Ecto neural progenitor cell (in vitro differentiated cells): ENCODE measurements around the gene TP53BP1.
A peak's percentile ranks its signal among the peaks of the same experiment; 100 is the strongest.
"Not testable (repeated sequence)": the region's sequence is repeated elsewhere in the genome, so short reads cannot be mapped to it uniquely, and the experiment has no call there.

Source experiments
- DNase-seq: peaks from one replicate; pipeline ENCODE4 v3.0.0-alpha.2; 2018; ENCODE audit warnings: low spot score

The TP53BP1 gene, protein sequence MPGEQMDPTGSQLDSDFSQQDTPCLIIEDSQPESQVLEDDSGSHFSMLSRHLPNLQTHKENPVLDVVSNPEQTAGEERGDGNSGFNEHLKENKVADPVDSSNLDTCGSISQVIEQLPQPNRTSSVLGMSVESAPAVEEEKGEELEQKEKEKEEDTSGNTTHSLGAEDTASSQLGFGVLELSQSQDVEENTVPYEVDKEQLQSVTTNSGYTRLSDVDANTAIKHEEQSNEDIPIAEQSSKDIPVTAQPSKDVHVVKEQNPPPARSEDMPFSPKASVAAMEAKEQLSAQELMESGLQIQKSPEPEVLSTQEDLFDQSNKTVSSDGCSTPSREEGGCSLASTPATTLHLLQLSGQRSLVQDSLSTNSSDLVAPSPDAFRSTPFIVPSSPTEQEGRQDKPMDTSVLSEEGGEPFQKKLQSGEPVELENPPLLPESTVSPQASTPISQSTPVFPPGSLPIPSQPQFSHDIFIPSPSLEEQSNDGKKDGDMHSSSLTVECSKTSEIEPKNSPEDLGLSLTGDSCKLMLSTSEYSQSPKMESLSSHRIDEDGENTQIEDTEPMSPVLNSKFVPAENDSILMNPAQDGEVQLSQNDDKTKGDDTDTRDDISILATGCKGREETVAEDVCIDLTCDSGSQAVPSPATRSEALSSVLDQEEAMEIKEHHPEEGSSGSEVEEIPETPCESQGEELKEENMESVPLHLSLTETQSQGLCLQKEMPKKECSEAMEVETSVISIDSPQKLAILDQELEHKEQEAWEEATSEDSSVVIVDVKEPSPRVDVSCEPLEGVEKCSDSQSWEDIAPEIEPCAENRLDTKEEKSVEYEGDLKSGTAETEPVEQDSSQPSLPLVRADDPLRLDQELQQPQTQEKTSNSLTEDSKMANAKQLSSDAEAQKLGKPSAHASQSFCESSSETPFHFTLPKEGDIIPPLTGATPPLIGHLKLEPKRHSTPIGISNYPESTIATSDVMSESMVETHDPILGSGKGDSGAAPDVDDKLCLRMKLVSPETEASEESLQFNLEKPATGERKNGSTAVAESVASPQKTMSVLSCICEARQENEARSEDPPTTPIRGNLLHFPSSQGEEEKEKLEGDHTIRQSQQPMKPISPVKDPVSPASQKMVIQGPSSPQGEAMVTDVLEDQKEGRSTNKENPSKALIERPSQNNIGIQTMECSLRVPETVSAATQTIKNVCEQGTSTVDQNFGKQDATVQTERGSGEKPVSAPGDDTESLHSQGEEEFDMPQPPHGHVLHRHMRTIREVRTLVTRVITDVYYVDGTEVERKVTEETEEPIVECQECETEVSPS (N-terminal part only)

DNA sequence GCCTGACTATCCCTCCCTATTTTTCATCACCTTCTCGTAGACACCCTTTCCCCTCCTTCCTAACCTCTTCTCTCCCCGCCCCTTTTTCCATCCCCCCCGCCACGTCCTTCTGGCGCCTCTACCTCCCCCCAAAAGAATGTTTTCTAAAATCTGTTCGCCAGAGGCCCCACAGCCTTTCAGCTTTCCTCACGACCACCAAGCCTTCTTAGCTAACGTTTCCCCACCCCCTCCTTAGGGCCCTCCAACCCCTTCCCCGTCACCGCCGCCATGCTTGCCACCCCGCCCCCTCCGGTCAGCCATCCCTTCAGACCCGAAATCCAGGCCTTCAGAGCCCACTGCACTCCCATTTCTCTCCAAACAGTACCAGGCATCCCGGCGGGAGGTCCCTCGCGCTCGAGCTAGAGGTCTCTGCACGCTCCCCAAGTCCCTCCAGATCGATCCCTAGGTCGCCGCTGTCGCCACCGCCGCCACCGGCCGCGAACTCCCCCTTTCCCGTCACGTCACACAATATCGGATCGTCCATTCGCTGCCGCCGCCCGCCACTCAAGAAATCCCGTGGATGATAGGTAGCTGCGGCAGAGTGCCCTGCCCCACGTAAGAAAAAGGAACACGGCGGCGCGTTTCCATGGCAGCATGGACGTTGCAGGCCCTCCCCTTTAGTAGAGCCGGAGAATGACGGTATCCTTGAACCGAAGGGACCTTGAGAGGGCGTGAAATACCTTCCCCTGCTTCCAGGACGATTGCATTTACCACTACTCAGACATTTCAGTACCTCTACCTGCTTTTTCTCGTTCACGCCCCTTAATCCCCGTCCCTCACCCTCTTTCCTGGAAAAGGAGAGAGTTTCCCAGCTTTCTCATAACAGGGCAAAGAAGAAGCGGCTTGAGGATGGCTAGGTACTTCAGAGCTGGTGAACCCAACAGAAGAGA, at the start of gene TP53BP1:
Gene TP53BP1, minus strand, starts transcription at position 484 of the 929 bp plus-strand sequence. Its CDS starts 113 bp downstream, at position 371.
- DNase-seq = peak; percentile 97

DNA sequence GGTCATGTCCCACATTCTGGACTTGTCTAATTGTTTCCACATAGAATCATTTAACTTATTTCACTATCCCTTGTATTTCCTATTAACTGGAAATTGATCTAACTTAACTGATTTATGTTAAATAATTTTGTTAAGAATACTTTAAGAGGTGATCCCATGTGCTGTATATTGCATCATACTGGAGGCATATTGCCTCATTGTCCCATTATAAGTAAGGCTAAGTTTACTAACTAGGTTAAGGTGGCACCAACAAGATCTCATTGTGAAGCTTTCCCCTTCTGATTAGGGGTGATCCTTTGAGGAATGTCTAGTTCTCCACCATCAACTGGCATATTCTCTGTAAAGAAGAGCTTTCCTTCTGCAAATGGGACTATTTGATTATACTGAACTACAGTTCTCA, 48.8 kb upstream of the TP53BP1 start:
- DNase-seq = no peak

DNA sequence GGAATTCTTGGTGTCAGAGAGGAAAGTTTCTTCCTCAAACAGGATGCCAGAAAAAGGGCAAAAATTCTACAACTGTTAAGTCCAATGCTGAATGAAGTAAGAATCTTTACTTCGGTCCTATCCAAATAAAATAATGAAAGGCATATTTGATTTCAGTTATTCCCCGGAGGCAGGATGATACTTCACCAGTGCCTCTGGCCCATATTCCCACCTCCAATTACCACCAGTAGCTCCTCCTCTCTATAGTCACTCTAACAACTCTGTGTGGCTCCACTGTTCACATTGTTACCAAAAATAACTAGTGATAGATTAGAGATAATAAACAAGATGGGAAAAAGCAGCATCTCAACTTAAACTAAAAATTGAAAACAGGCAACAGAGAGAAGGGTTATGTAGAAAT, 45.1 kb upstream of the TP53BP1 start:
- no peak for DNase-seq

DNA sequence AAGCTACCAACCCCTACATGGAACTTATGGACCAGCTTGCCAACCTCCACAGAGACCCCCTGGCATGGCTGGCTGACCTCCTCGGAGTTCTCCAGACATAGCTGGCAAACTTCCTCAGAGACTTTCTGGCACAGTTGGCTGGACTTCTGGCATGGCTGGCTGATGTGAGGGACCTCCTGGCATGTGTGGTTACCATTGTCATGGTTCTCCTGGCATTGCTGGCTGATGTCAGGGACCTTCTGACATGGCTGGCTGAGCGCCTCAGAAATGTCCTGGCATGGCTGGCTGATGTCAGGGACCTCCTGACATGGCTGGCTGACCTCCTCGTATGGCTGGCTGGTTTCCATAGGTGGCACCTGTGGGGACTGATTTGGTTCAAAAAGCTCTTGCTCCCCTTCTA, 41.9 kb upstream of the TP53BP1 start:
- no peak for DNase-seq

DNA sequence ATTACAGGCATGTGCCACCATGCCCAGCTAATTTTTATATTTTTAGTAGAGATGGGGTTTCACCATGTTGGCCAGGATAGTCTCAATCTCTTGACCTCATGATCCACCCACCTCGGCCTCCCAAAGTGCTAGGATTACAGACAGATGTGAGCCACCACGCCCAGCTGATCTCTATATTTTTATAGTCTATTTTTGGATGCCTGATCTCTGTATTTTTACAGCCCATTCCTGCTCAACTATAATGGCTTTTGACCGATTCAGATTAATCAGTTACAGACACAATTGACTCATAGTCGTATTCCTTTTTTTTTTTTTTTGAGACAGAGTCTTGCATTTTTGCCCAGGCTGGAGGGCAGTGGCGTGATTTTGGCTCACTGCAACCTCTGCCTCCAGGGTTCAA, 39.9 kb upstream of the TP53BP1 start:
- DNase-seq = not testable (repeated sequence)

DNA sequence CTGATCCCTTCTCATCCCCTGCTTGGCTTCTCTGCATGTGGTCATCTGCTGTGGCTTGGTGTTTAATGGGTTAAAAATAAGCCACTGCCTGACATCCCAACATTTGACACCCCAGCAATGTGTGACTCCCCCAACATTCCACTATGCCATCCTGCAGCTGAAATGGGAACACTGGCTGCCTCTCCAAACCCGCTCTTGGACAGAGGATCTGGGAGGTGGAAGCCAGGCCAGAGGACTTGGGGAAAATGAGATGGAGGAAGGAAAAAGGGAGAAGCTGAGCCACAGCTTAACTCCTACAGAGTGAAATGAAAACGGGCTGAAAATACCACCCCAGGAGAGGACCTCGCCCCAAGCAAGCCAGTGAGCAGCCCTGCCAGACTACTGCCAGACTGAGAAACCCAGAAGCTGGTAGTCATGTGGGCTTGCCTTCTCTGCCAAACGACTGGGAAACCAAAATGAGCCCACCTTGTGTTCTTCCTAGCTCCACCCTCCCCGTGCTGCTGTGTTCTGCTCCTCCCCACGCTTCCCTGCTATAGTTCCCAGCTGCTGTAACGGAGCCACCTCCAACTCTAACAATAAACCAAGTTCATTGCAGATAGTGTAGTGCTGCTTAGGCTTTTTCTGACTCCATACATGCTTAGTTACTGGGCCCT, 38.2 kb upstream of the TP53BP1 start:
- DNase-seq = no peak

DNA sequence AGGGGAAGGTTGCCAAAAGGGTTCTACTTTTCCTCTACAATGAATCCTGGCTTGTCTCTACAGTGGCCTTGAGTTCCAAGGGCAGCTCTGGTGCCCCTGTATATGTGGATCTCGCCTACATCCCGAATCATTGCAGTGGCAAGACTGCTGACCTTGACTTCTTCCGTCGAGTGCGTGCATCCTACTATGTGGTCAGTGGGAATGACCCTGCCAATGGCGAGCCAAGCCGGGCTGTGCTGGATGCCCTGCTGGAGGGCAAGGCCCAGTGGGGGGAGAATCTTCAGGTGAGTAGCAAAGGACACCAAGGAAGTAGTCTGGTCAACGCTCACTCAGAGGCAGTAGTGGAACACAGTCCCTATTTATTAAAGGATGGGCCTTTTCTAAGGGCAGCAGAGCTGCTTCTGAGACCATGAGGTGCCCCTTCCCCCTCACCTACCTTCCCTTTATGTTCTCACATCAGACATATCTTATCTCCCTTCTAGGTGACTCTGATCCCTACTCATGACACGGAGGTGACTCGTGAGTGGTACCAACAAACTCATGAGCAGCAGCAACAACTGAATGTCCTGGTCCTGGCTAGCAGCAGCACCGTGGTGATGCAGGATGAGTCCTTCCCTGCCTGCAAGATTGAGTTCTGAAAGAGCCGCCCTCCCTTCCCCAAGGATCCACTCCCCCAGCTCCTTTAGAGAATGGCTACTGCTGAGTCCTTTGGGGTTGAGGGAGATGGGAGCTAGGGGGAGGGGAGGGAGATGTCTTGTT, 36.8 kb upstream of the TP53BP1 start:
- DNase-seq = no peak

DNA sequence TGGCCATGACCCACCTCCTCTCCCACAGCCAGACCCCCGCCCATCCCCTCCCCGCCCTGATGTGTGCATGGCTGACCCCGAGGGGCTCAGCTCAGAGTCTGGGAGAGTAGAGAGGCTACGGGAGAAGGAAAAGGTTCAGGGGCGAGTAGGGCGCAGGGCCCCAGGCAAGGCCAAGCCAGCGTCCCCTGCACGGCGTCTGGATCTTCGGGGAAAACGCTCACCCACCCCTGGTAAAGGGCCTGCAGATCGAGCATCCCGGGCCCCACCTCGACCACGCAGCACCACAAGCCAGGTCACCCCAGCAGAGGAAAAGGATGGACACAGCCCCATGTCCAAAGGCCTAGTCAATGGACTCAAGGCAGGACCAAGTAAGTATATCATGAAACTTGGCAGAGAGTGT, 36.2 kb upstream of the TP53BP1 start:
- no peak for DNase-seq

DNA sequence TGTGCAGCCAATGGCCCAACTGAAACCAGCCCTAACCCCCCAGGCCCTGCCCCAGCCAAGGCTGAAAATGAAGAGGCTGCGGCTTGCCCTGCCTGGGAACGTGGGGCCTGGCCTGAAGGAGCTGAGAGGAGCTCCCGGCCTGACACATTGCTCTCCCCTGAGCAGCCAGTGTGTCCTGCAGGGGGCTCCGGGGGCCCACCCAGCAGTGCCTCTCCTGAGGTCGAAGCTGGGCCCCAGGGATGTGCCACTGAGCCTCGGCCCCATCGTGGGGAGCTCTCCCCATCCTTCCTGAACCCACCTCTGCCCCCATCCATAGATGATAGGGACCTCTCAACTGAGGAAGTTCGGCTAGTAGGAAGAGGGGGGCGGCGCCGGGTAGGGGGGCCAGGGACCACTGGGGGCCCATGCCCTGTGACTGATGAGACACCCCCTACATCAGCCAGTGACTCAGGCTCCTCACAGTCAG, 35.6 kb upstream of the TP53BP1 start:
- no peak for DNase-seq

DNA sequence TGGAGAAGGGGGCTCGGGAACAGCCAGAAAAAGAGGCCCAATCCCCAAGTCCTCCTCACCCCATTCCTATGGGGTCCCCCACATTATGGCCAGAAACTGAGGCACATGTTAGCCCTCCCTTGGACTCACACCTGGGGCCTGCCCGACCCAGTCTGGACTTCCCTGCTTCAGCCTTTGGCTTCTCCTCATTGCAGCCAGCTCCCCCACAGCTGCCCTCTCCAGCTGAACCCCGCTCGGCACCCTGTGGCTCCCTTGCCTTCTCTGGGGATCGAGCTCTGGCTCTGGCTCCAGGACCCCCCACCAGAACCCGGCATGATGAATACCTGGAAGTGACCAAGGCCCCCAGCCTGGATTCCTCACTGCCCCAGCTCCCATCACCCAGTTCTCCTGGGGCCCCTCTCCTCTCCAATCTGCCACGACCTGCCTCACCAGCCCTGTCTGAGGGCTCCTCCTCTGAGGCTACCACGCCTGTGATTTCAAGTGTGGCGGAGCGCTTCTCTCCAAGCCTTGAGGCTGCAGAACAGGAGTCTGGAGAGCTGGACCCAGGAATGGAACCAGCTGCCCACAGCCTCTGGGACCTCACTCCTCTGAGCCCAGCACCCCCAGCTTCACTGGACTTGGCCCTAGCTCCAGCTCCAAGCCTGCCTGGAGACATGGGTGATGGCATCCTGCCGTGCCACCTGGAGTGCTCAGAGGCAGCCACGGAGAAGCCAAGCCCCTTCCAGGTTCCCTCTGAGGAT, 35.0 kb upstream of the TP53BP1 start:
- DNase-seq = no peak

DNA sequence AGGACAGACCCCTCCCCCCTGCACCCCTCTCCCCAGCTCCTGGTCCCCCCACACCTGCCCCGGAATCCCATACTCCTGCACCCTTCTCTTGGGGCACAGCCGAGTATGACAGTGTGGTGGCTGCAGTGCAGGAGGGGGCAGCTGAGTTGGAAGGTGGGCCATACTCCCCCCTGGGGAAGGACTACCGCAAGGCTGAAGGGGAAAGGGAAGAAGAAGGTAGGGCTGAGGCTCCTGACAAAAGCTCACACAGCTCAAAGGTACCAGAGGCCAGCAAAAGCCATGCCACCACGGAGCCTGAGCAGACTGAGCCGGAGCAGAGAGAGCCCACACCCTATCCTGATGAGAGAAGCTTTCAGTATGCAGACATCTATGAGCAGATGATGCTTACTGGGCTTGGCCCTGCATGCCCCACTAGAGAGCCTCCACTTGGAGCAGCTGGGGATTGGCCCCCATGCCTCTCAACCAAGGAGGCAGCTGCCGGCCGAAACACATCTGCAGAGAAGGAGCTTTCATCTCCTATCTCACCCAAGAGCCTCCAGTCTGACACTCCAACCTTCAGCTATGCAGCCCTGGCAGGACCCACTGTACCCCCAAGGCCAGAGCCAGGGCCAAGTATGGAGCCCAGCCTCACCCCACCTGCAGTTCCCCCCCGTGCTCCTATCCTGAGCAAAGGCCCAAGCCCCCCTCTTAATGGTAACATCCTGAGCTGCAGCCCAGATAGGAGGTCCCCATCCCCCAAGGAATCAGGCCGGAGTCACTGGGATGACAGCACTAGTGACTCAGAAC, 34.3 kb upstream of the TP53BP1 start:
- DNase-seq = no peak

DNA sequence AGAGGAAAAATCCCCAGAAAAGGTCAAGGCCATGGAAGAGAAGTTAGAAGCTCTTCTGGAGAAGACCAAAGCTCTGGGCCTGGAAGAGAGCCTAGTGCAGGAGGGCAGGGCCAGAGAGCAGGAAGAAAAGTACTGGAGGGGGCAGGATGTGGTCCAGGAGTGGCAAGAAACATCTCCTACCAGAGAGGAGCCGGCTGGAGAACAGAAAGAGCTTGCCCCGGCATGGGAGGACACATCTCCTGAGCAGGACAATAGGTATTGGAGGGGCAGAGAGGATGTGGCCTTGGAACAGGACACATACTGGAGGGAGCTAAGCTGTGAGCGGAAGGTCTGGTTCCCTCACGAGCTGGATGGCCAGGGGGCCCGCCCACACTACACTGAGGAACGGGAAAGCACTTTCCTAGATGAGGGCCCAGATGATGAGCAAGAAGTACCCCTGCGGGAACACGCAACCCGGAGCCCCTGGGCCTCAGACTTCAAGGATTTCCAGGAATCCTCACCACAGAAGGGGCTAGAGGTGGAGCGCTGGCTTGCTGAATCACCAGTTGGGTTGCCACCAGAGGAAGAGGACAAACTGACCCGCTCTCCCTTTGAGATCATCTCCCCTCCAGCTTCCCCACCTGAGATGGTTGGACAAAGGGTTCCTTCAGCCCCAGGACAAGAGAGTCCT, 33.4 kb upstream of the TP53BP1 start:
- DNase-seq = no peak

DNA sequence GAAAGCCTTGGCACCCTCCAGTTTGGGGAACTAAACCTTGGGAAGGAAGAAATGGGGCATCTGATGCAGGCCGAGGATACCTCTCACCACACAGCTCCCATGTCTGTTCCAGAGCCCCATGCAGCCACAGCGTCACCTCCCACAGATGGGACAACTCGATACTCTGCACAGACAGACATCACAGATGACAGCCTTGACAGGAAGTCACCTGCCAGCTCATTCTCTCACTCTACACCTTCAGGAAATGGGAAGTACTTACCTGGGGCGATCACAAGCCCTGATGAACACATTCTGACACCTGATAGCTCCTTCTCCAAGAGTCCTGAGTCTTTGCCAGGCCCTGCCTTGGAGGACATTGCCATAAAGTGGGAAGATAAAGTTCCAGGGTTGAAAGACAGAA, 32.2 kb upstream of the TP53BP1 start:
- DNase-seq = no peak

DNA sequence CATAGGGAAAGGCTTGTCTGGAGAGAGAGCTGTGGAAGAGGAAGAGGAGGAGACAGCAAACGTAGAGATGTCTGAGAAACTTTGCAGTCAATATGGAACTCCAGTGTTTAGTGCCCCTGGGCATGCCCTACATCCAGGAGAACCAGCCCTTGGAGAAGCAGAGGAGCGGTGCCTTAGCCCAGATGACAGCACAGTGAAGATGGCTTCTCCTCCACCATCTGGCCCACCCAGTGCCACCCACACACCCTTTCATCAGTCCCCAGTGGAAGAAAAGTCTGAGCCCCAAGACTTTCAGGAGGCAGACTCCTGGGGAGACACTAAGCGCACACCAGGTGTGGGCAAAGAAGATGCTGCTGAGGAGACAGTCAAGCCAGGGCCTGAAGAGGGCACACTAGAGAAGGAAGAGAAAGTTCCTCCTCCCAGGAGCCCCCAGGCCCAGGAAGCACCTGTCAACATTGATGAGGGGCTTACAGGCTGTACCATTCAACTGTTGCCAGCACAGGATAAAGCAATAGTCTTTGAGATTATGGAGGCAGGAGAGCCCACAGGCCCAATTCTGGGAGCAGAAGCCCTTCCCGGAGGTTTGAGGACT, 31.4 kb upstream of the TP53BP1 start:
- DNase-seq = no peak

DNA sequence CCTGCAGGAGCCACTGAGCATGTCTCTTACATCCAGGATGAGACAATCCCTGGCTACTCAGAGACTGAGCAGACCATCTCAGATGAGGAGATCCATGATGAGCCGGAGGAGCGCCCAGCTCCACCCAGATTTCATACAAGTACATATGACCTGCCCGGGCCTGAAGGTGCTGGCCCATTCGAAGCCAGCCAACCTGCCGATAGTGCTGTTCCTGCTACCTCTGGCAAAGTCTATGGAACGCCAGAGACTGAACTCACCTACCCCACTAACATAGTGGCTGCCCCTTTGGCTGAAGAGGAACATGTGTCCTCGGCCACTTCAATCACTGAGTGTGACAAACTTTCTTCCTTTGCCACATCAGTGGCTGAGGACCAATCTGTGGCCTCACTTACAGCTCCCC, 30.7 kb upstream of the TP53BP1 start:
- no peak for DNase-seq

DNA sequence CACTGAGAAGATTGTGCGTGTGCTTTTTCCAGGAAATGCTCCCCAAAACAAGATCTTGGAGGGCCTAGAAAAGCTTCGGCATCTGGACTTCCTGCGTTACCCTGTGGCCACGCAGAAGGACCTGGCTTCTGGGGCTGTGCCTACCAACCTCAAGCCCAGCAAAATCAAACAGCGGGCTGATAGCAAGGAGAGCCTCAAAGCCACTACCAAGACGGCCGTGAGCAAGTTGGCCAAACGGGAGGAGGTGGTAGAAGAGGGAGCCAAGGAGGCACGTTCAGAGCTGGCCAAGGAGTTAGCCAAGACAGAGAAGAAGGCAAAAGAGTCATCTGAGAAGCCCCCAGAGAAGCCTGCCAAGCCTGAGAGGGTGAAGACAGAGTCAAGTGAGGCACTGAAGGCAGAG, 29.3 kb upstream of the TP53BP1 start:
- DNase-seq = no peak

DNA sequence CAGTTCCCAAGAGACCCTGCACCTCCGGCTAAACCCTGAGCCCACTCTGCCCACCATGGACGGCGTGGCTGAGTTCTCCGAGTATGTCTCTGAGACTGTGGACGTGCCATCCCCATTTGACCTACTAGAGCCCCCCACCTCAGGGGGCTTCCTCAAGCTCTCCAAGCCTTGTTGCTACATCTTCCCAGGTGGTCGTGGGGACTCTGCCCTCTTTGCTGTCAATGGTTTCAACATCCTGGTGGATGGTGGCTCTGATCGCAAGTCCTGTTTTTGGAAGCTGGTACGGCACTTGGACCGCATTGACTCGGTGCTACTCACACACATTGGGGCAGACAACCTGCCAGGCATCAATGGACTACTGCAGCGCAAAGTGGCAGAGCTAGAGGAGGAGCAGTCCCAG, 28.5 kb upstream of the TP53BP1 start:
- DNase-seq = no peak
